ENCODE results near the gene PFKP.

Gene PFKP

DNA sequence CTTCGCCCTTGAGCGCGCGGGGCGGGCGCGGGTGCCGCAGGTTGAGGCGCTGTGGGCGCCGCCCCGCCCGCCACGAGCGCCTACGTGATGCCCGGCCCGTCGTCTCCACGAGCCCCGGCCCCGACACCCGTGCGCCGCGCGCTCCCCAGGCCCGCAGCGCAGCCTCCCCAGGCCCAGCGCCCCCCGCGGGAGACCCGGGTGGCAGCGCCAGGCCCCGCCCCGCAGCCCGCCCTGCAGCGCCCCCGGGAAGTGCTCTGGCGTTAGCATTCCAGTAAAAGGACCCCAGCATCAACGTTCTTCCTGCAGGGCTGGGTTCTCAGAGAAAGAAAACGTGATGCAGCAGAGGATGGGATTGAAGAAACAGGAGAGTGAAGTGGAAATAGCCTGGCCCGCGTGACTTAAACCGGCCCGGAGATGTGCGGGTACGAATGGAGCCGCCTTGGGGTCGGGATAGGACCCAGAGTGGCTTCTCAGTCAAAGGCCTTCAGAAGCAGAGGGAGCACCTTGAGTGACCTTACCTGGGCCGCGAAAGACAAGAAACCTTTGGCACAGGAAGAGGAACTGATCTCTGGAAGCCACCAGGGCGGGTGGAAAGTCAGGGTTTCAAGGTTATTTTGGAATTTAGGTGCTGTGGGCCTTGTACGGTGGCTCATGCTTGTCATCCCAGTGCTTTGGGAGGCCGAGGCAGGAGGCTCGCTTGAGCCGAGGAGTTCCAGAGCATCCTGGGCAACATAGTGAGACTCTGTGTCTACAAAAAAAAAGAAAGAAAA is 1.8 kb downstream of the PFKP start:
- peak overlapping the region; percentile 83 for H3K4me2 ChIP-seq (ENCODE audit: insufficient read depth, low read length)
- no peaks in the 10 kb centered on the region for H3K9me3 ChIP-seq (ENCODE audit: insufficient read depth, low read length, severe bottlenecking)
- H3K9ac ChIP-seq (ENCODE audit: low read depth, low read length): peak overlapping the region; percentile 94
- TF ChIP-seq, protein P1, sequence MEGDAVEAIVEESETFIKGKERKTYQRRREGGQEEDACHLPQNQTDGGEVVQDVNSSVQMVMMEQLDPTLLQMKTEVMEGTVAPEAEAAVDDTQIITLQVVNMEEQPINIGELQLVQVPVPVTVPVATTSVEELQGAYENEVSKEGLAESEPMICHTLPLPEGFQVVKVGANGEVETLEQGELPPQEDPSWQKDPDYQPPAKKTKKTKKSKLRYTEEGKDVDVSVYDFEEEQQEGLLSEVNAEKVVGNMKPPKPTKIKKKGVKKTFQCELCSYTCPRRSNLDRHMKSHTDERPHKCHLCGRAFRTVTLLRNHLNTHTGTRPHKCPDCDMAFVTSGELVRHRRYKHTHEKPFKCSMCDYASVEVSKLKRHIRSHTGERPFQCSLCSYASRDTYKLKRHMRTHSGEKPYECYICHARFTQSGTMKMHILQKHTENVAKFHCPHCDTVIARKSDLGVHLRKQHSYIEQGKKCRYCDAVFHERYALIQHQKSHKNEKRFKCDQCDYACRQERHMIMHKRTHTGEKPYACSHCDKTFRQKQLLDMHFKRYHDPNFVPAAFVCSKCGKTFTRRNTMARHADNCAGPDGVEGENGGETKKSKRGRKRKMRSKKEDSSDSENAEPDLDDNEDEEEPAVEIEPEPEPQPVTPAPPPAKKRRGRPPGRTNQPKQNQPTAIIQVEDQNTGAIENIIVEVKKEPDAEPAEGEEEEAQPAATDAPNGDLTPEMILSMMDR (IDR thresholded peaks at IDR 0.05; ENCODE audit: borderline replicate concordance, extremely low read depth, low read length, poor library complexity, severe bottlenecking): peak; percentile 16
- TF ChIP-seq EZH2 (IDR thresholded peaks at IDR 0.05; ENCODE audit: borderline replicate concordance, low read depth, low read length, severe bottlenecking): no peak
- peaks cover 67% of the 10 kb centered on the region for H3K79me2 ChIP-seq (ENCODE audit: insufficient read depth, low read length)
- peak; percentile 37 for ATAC-seq (ENCODE audit: insufficient read depth, low read depth)
- H3K27me3 ChIP-seq (ENCODE audit: insufficient read depth, low read length, poor library complexity): no peaks in the 10 kb centered on the region
- H3K4me3 ChIP-seq (ENCODE audit: low read depth in 1 of 2, low read length in 2 of 2): peak overlapping the region; percentile 87 to 96; a peak in 3 of 4 replicates
- H3K4me1 ChIP-seq (ENCODE audit: insufficient read depth, low read length): peaks cover 52% of the 10 kb centered on the region
- H4K20me1 ChIP-seq (ENCODE audit: insufficient read depth, low read length): peaks cover 51% of the 10 kb centered on the region
- DNase-seq: peak; percentile 54
- H2AFZ ChIP-seq (ENCODE audit: low read depth, low read length): peak overlapping the region; percentile 80; the same call in 1 of the 2 replicates
- peak overlapping the region; percentile 80 for H3K27ac ChIP-seq (ENCODE audit: low read length)
- H3K36me3 ChIP-seq (ENCODE audit: insufficient read depth, low read length): peaks cover 58% of the 10 kb centered on the region

DNA sequence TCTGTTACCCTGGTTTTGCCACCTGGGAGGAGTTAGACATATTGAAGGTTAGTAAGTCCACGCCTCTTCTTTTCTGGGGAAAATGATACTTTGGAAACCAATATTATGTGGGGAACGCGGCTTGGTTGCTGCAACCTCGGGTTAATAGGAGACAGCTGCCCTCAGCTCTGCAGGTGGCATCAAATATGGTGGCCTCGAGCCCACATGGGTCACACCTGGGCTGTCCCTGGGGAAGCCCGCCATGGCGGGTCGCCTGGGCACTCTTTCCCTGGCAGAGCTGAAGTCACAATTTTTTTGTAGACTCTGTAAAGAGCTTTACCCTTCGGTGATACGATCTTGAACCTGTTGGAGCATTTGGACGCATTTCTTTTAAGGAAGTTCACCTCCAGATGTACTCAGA is 2.5 kb downstream of the PFKP start:
- no peak overlapping the region for H2AFZ ChIP-seq (ENCODE audit: low read depth, low read length)
- H3K9ac ChIP-seq (ENCODE audit: low read depth, low read length): peak overlapping the region; percentile 94
- H3K36me3 ChIP-seq (ENCODE audit: insufficient read depth, low read length): peaks cover 65% of the 10 kb centered on the region
- H3K4me3 ChIP-seq (ENCODE audit: low read depth in 1 of 2, low read length in 2 of 2): peak overlapping the region; percentile 87 to 96; a peak in 3 of 4 replicates
- peaks cover 59% of the 10 kb centered on the region for H4K20me1 ChIP-seq (ENCODE audit: insufficient read depth, low read length)
- no peaks in the 10 kb centered on the region for H3K9me3 ChIP-seq (ENCODE audit: insufficient read depth, low read length, severe bottlenecking)
- H3K27ac ChIP-seq (ENCODE audit: low read length): peak overlapping the region; percentile 80
- ATAC-seq (ENCODE audit: insufficient read depth, low read depth): no peak
- H3K79me2 ChIP-seq (ENCODE audit: insufficient read depth, low read length): peaks cover 75% of the 10 kb centered on the region
- H3K4me2 ChIP-seq (ENCODE audit: insufficient read depth, low read length): peak overlapping the region; percentile 83
- no peaks in the 10 kb centered on the region for H3K27me3 ChIP-seq (ENCODE audit: insufficient read depth, low read length, poor library complexity)
- H3K4me1 ChIP-seq (ENCODE audit: insufficient read depth, low read length): peaks cover 53% of the 10 kb centered on the region
- DNase-seq: peak; percentile 27
- no peak for TF ChIP-seq EZH2 (IDR thresholded peaks at IDR 0.05; ENCODE audit: borderline replicate concordance, low read depth, low read length, severe bottlenecking)
- TF ChIP-seq, protein P1 (IDR thresholded peaks at IDR 0.05; ENCODE audit: borderline replicate concordance, extremely low read depth, low read length, poor library complexity, severe bottlenecking): no peak

DNA sequence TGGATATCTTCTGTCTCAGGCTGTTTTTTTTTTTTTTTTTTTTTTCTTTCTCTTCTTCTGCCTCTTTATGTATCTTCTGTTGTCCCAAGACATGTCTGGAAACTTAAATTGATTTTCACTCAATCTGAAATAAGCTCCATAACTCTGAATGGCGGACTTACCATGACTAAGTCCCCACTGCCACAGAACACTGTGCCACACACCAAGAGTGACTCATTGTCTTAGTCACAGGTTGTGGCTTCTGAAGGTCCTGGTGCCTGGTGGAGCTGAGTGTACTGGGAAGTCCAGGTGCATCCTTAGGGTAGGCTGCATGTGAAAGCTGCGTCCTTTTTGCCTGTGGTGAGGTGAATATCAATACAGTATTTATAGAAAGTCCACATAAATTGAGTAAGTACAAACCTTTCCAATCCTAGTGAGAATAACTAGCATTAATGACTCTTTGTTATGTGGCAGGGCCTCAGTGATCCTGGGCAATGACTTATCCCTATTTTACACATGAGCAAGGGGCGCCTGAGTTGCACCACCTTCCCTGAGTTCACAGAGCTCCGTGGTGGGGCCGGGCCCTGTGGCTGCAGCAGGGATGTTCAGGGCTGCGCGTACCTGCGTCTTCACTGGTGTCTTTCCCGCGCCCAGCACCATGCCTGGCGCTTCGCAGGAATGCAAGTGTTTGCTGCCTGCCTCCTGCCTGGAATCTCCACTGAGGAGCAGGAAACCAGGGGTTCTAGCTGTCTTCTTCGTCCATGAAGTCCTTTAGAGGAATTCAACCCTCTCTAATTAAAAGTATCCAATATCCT is 4.3 kb downstream of the PFKP start:
- DNase-seq (peak; percentile 40), ATAC-seq (ENCODE audit: insufficient read depth, low read depth) (no peak)
- Histone ChIP-seq H3K27ac (ENCODE audit: low read length) (peak overlapping the region; percentile 42), H3K9me3 (ENCODE audit: insufficient read depth, low read length, severe bottlenecking) (no peaks in the 10 kb centered on the region), H4K20me1 (ENCODE audit: insufficient read depth, low read length) (peaks cover 75% of the 10 kb centered on the region), H3K36me3 (ENCODE audit: insufficient read depth, low read length) (peaks cover 80% of the 10 kb centered on the region), H2AFZ (ENCODE audit: low read depth, low read length) (no peak overlapping the region), H3K4me1 (ENCODE audit: insufficient read depth, low read length) (peaks cover 55% of the 10 kb centered on the region), H3K27me3 (ENCODE audit: insufficient read depth, low read length, poor library complexity) (no peaks in the 10 kb centered on the region), H3K4me3 (ENCODE audit: low read depth in 1 of 2, low read length in 2 of 2) (peak overlapping the region in 1 of 2 experiments; percentile 26; a peak in 1 of 4 replicates), H3K79me2 (ENCODE audit: insufficient read depth, low read length) (peaks cover 92% of the 10 kb centered on the region), H3K9ac (ENCODE audit: low read depth, low read length) (no peak overlapping the region), H3K4me2 (ENCODE audit: insufficient read depth, low read length) (peak overlapping the region; percentile 83)
- TF ChIP-seq EZH2 (IDR thresholded peaks at IDR 0.05; ENCODE audit: borderline replicate concordance, low read depth, low read length, severe bottlenecking): no peak
- TF ChIP-seq, protein P1 (IDR thresholded peaks at IDR 0.05; ENCODE audit: borderline replicate concordance, extremely low read depth, low read length, poor library complexity, severe bottlenecking): no peak
